Stimulated activated CD8-positive, alpha-beta memory T cell treated with anti-CD3 and anti-CD28 coated beads, Interleukin-7, amount 100 ng/mL, for 24 hours (primary cell): Measurements from ENCODE around the gene PTPRN2.
"Not testable (repeated sequence)": the region's sequence is repeated elsewhere in the genome, so short reads cannot be mapped to it uniquely, and the experiment has no call there.

ENCODE experiments used
- DNase-seq: peaks from one replicate; pipeline ENCODE4 v3.0.0-alpha.2; 2020; ENCODE audit warnings: low read depth

The PTPRN2 gene

GRCh38 chr7:158350166-158350900 lies 237.3 kb downstream of the PTPRN2 start:
- no peak for DNase-seq

- DNase-seq = no peak
Measured at GRCh38 chr7:158348446-158348845, 239.2 kb downstream of the PTPRN2 start.

- not testable (repeated sequence) for DNase-seq
Measured at GRCh38 chr7:158348039-158348438, 239.6 kb downstream of the PTPRN2 start.

GRCh38 chr7:158345731-158346130 lies 241.9 kb downstream of the PTPRN2 start:
- no peak for DNase-seq

- no peak for DNase-seq
Measured at GRCh38 chr7:158344706-158345300, 242.8 kb downstream of the PTPRN2 start.

- DNase-seq = no peak
Measured at GRCh38 chr7:158343936-158344455, 243.6 kb downstream of the PTPRN2 start.

- DNase-seq = no peak
Measured at GRCh38 chr7:158343526-158343925, 244.1 kb downstream of the PTPRN2 start.

- not testable (repeated sequence) for DNase-seq
Measured at GRCh38 chr7:158341097-158341496, 246.5 kb downstream of the PTPRN2 start.

- not testable (repeated sequence) for DNase-seq
Measured at GRCh38 chr7:158336952-158337351, 250.7 kb downstream of the PTPRN2 start.

- not testable (repeated sequence) for DNase-seq
Measured at GRCh38 chr7:158332516-158332915, 255.1 kb downstream of the PTPRN2 start.

GRCh38 chr7:158331826-158332450 lies 255.7 kb downstream of the PTPRN2 start:
- not testable (repeated sequence) for DNase-seq

- no peak for DNase-seq
Measured at GRCh38 chr7:158329686-158330085, 257.9 kb downstream of the PTPRN2 start.

- no peak for DNase-seq
Measured at GRCh38 chr7:158329014-158329610, 258.5 kb downstream of the PTPRN2 start.

GRCh38 chr7:158328376-158329013 lies 259.1 kb downstream of the PTPRN2 start:
- DNase-seq = no peak

- no peak for DNase-seq
Measured at GRCh38 chr7:158327571-158328180, 259.9 kb downstream of the PTPRN2 start.

- no peak for DNase-seq
Measured at GRCh38 chr7:158327012-158327411, 260.6 kb downstream of the PTPRN2 start.

GRCh38 chr7:158325530-158326381 lies 261.9 kb downstream of the PTPRN2 start:
- no peak for DNase-seq

GRCh38 chr7:158324397-158325360 lies 262.9 kb downstream of the PTPRN2 start:
- no peak for DNase-seq

- no peak for DNase-seq
Measured at GRCh38 chr7:158323741-158324396, 263.8 kb downstream of the PTPRN2 start.
